ENCODE results near the gene PALLD. TPM values are rescaled to one million over a fixed set of nuclear protein-coding genes. Genes with fewer than 3 reads are reported as not detected.

Gene PALLD
- total RNA-seq, 3 donors from 2014 or later: 112 to 663 (median 150) TPM

- no peak overlapping the region for H3K4me3 ChIP-seq
- H3K9me3 ChIP-seq: no peaks in the 10 kb centered on the region
- intact Hi-C loops (cut with DNase I, micrococcal nuclease): loop anchor here in 1 of 2 donors (10.0 kb wide), 1 partner anchor 163 kb away; no protein-coding TSS in a partner anchor
- no peaks in the 10 kb centered on the region for H3K4me1 ChIP-seq (ENCODE audit: low read depth)
- ATAC-seq (peak; percentile 78), DNase-seq (no peak)
- H3K36me3 ChIP-seq (ENCODE audit: low read depth): no peaks in the 10 kb centered on the region
- TF ChIP-seq CTCF (IDR thresholded peaks at IDR 0.05): no peak
Measured at GRCh38 chr4:168487282-168488035, 9.4 kb upstream of the PALLD start.

GRCh38 chr4:168488869-168489274 lies 8.0 kb upstream of the PALLD start:
- DNase-seq (no peak), ATAC-seq (no peak)
- Histone ChIP-seq H3K4me1 (ENCODE audit: low read depth) (no peaks in the 10 kb centered on the region), H3K36me3 (ENCODE audit: low read depth) (no peaks in the 10 kb centered on the region), H3K9me3 (no peaks in the 10 kb centered on the region), H3K4me3 (no peak overlapping the region)
- no peak for TF ChIP-seq CTCF (IDR thresholded peaks at IDR 0.05)
- intact Hi-C loops (cut with DNase I, micrococcal nuclease): loop anchor here in 1 of 2 donors (10.0 kb wide), 1 partner anchor 164 kb away; no protein-coding TSS in a partner anchor

GRCh38 chr4:168489616-168490015 lies 7.2 kb upstream of the PALLD start:
- no peak for DNase-seq
- intact Hi-C loops (cut with DNase I, micrococcal nuclease): loop anchor here in 1 of 2 donors (10.0 kb wide), 1 partner anchor 165 kb away; no protein-coding TSS in a partner anchor
- no peak for ATAC-seq
- no peaks in the 10 kb centered on the region for H3K36me3 ChIP-seq (ENCODE audit: low read depth)
- H3K4me3 ChIP-seq: no peak overlapping the region
- H3K9me3 ChIP-seq: no peaks in the 10 kb centered on the region
- no peaks in the 10 kb centered on the region for H3K4me1 ChIP-seq (ENCODE audit: low read depth)
- no peak for TF ChIP-seq CTCF (IDR thresholded peaks at IDR 0.05)

- no peaks in the 10 kb centered on the region for H3K9me3 ChIP-seq
- ATAC-seq: no peak
- no peaks in the 10 kb centered on the region for H3K36me3 ChIP-seq (ENCODE audit: low read depth)
- no peaks in the 10 kb centered on the region for H3K4me1 ChIP-seq (ENCODE audit: low read depth)
- intact Hi-C loops (cut with DNase I, micrococcal nuclease): no loop called here
- no peak for DNase-seq
- H3K4me3 ChIP-seq: no peak overlapping the region
- TF ChIP-seq CTCF (IDR thresholded peaks at IDR 0.05): no peak
Measured at GRCh38 chr4:168490711-168491110, 6.1 kb upstream of the PALLD start.

- DNase-seq (no peak), ATAC-seq (no peak)
- H3K36me3 ChIP-seq (ENCODE audit: low read depth): no peaks in the 10 kb centered on the region
- no peak for TF ChIP-seq CTCF (IDR thresholded peaks at IDR 0.05)
- H3K9me3 ChIP-seq: no peaks in the 10 kb centered on the region
- H3K4me1 ChIP-seq (ENCODE audit: low read depth): no peaks in the 10 kb centered on the region
- intact Hi-C loops (cut with DNase I, micrococcal nuclease): no loop called here
- H3K4me3 ChIP-seq: no peak overlapping the region
Measured at GRCh38 chr4:168491563-168491962, 5.3 kb upstream of the PALLD start.

Data from mucosa of descending colon (tissue), 3 donors.